Frontal cortex (tissue), 4 donors: ENCODE results near the gene WNT4. TPM values are rescaled to one million over a fixed set of nuclear protein-coding genes. Genes with fewer than 3 reads are reported as not detected.

Experiments used
- DNase-seq, 2 donors: peaks; one replicate each; pipeline ENCODE4 v3.0.0; 2012; ENCODE audit warnings: low spot score in 2 of 2
- FAIRE-seq: peaks from 2 replicates; lab custom pipeline; 2012; peaks lifted over from hg19 to GRCh38; lab: Jason Lieb, UNC
- total RNA-seq: library from RNA; depleted of rRNA; stranded (reverse); fragments of >200 nt; gene quantifications from one replicate; pipeline ENCODE4 v1.2.3, GENCODE V29; 2014
- donor health status: control.
- donor health status: control.
- donor health status: control.

WNT4 gene
- total RNA-seq, 1 donor from 2014 or later, result 3.3 TPM

DNA sequence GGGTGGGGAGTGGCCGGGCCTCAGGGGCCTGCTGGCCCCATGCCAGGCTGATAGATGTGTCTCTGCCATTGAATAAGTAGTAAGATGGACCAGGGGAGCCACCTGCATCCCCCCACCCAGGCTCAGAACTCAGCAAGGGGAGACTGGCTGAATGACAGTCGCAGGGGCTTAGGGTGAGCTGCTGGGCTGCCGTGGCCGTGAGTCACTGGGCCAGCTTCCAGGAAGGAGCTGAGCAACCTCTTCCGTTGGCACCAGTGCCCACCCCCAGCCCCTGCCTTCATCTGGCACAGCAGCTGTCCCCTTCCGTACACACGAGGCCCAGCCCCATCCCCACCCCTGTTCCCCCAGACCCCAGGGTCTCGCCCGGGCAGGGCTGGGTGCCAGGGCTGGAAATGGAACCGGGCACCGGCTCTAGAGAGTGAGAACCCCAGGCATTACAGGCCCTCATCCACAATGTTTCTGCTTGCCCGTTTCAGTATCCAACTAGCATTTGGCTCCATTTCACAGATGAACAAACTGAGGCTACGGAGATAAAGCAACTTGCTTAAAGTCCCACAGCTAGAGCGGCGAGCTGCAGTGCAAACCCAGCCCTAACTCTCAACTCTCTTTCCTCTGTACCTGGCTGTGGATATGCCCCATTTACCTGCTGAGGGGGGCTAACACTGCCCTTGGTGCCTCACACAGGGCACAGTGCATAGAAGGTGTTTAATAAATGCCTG is 10.2 kb downstream of the WNT4 start:
- DNase-seq, result no peak
- FAIRE-seq, result no peak

DNA sequence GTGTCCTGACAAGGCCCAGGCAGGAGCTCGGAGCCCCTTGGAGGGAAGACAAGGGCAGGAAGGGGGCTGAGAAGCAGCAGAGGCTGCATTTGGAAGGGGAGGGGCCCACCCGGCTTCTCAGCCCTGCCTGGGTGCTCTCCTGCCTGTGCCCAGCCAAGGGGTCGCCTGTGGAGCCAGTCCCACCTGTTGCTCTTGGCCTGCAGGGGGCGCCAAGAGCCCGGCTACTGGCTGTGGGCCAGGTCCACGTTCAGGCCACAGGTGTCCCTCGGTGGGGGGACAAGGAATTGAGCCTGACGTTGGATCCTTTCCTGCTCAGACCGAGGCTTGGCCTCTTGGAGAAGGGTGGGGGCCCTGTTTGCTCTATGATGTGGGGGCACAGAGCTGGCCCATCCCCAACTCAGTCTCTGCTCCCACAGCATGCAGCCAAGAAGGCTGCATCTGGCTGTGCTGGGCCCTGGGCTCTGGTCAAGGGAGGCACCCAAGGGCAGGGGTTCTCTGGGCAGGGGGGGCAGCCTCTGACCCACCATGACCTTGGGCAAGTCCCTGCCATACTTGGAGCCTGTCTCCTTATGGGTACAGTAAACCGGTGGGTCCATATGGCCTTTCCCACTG is 10.9 kb downstream of the WNT4 start:
- FAIRE-seq, result no peak
- peak in 1 of 2 donors; percentile 67 for DNase-seq

DNA sequence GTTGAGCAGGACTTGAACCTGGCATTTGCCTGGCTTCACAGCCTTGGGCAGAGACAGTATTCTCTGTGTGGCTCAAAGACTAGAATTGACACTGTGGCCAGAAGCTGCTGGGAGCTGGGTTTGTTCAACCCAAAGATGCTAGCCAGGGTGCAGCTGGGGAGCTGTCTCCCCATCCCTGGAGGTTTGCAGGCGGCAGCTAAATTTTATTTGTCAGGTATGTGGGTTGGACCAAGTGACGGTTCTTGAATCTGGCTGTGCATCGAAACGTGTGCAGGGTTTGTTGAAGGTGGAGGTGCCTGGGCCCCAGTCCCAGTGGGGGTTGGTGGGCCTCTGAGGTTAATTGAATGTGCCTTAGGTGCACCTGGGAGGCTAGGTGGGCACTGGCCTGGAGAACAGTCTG is 11.8 kb downstream of the WNT4 start:
- FAIRE-seq (no peak), DNase-seq (no peak)

DNA sequence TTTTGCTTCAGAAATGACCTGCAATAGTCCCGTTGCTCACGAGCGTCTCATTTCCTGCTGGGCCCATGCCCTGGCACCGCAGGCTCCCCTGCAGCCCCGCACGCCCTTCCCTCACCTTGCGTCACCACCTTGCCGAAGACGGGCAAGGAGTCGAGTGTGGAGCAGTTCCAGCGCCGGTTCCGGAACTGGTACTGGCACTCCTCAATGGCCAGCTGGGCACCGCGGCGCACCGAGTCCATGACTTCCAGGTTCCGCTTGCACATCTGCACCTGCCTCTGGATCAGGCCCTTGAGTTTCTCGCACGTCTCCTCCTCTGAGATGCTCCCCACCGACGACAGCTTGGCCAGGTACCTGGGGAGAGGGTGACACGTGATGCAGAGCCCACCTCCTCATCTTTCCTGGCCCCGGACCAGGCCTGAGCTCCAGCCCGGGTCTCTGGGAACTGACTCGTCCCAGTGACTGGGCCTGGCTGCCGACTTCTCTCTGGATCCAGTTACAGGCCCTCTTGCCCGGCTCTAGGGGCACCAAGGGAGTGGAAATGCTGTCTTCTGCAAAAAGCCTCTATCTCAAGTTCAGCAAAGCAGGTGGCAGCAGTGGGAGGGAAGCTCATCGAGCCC is 13.3 kb downstream of the WNT4 start:
- no peak for DNase-seq
- no peak for FAIRE-seq

DNA sequence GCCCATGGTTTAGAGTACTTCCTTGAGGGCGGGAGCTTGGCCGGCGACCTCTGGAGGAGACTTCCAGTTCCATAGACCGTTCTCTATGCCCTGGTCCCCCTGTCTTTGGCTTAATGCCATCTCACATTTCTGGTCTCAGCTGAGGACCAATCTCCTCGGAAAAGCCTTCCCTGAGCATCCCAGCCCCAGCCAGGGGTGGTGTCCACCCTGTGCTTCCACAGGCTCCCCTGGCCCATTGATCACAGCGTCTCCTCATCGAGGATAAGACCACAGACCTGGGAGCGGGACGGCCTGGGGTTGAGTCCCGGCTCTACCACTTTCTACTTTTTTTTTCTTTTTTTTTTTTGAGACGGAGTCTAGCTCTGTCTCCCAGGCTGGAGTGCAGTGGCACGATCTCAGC is 14.5 kb downstream of the WNT4 start:
- DNase-seq (no peak), FAIRE-seq (no peak)

DNA sequence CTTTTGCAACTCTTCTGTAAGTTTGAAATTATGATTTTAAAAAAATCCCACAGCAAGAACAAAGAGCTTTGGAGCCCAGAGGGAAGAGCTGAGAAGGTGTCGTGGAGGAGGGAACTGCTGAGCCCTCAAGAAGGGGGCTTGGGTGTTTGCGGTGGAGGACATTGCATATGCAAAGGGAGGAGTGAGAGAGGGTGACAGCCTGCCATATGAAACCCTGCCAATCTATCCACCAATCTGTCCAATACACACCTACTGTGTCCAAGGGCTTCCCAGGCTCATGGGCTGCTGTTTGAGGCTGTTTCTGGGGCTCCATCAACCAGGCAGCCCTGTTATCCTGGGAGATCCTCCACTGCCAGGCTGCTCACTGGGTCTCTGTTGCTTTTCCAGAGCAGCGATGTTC is 15.2 kb downstream of the WNT4 start:
- DNase-seq (no peak), FAIRE-seq (no peak)

DNA sequence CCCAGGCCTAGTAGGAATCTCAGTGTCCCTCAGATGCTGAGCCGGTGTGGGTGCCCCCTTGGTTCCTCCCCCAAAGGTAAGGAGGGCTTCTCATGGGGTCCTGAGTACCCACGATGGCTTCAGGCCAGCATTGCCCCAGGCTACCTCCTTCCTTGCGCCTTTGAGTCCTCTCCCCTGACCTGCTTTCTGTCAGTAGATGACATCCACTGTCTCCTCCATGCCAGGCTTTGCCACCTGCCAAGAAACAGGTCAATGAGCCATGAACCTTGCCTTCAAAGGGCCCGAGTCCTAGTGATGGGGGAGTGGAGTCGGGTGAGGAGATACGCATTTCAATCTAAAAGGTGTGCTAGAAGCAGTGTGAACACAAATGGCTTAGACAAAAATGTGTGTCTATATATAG is 15.6 kb downstream of the WNT4 start:
- DNase-seq (no peak), FAIRE-seq (no peak)

DNA sequence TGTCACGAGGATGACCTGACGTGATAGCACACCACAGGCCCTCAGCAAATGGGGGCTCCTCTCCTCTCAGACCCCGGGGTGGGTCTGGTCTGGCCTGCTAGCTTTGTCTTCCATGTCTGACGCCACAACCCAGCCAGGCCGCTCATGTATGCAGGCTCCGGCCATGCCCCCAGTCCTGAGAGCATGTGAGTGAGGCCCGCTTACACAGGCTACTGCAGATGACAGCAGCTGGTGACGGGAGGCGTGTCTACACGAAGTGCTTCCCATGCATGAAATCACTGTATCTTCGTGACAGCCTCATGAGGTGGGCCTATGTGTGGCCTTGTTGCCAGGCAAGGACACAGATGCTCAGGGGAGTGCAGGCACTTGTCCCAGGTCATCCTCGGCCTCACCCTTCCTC is 16.4 kb downstream of the WNT4 start:
- DNase-seq, result no peak
- no peak for FAIRE-seq

DNA sequence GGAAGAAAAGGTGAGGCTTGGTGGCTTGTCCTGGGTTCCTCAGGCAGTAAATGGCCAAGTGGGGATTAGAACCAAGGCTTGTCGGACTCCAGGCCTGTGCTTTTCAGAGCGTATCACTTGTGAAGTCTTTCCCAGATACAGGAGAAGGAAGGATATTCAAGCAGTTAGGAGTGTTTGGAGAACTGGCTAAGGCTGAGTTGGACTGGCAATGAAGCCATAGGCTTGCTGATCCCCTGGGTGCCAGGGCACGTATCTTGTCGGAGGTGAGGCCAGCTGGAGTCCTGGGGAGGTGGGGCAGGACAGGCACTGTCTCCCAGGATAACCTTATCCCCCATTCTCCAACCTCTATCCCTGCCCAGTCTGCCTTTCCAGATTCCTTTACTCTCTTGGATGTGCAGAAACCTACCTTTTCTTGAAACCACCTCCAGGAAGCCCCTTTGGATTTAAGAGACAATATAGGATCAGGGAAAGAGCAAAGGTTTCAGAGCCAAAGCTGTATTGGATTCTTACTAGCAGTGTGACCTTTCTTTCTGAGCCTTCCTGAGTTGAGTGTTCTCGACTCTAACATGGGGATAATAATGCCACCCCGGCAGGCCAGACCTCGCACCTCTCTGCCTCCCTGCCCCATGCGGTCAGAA is 18.2 kb downstream of the WNT4 start:
- no peak for FAIRE-seq

DNA sequence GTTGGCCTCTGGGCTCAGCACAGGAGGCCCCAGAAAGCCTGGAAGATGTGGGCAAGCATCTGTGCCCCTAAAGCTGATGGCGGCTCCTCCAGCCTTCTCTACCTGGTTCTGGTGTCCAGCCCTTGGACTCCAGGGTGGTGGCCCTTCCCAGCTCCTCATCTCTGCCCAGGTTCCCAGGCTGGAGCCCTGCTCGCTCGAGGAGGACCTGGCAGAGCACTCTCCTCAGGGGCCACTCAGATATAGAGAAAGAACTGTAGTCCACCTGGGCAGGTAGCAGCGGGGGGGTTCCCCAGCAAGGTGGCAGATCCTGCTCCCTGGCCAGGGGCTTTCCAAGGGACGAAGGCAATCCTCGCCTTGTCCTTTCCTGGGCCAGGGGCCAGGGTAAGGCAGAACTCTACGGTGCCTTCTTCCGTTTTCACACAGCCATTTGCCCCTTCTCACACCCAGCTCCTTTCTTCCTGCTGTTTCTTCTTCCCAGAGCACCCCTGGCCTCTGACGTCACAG is 18.9 kb downstream of the WNT4 start:
- DNase-seq (no peak), FAIRE-seq (no peak)

More for the DNA sequence above, 18.2 kb downstream of the WNT4 start:
- DNase-seq, result no peak

DNA sequence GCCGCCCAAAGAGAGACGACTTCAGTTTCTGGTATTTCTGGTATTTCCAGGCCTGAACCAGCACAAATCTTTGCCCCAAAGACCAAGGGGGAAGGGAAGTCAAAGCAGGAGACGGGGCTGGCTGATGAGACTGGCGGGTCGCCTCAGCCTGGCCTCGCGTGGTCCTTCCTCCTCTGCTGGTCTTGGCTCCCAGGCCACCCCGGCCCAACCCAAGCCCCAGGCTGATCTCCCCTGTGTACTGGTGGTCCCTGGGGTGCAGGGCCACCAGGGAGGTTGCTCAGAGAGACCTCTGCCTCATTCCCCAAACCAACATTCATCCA is 19.9 kb downstream of the WNT4 start:
- DNase-seq (no peak), FAIRE-seq (no peak)

DNA sequence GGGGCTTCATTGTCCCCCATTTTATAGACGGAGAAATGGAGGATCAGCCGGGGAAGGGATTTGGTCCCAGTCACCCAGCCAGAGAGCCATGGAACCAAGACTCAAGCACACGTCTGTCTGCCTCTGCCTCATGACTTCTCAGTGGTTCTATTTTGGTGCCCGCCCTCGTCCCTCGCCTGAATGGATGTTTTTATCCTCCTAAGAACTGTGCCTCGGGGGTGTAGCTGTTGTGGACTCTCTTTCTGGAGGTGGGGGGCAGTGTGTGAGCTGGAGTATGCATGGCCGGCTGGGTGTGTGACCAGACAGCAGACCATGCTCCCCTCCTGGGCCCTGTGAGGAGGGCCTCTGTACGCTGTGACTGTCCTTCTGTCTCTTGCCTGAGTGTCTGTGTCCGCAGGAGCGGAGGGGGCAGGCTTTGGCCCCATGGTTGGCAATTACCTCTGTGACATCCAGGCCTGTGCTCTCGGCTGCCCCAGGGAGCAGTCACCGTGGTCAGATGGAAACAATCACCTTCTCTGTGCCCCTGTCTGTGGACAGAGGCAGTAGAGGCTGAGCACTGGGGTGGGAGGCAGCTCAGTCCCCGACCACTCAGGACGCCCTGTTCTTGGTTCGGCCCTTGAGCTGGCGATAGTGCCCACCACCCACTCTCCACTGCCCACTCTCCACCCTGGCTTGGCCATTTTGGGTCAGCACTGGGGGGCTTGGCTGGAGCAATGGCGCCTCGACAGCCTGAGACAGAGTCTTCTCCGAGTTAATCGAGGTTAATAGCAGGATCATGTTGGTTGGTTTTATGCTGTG is 20.4 kb downstream of the WNT4 start:
- DNase-seq (peak in 1 of 2 donors; percentile 61), FAIRE-seq (no peak)

DNA sequence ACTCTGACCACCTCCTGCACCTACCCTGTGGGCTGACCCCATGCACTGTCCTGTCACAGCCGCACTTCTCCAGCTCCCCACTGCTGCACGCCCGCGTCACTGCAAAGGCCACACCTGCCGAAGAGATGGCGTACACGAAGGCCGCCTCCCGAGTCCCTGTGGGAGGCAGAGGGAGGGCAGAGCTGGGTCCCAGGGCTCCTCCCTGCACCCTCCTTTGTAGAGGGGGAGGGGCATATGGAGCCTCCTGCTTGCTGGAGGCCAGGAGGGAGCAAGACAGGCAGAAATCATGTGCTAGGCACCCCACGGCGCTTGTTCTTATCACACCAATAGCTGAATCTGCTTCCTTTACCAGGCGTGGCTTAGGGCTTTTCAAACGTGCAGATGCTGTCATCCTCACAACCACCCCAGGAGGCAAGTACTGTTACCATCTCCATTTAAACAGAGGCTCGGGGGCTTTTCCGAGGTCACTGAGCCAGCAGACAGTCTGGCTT is 21.4 kb downstream of the WNT4 start:
- DNase-seq, result no peak
- FAIRE-seq, result no peak

DNA sequence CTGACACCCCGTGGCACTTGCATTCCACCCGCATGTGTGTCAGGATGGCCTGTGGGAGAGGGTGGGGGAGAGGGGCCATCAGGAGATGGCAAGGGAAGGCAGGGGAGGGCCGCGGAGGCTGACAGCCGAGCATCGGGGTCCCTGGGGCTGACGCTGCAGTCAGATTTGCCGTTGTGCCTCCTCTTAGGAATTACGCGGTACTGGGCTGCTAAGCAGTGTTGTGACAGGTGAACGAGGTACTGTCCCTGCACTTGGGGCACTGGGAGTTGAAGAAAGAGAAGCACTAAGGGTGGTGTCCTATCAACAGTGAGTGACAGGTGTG is 22.5 kb downstream of the WNT4 start:
- FAIRE-seq, result no peak
- DNase-seq, result no peak

DNA sequence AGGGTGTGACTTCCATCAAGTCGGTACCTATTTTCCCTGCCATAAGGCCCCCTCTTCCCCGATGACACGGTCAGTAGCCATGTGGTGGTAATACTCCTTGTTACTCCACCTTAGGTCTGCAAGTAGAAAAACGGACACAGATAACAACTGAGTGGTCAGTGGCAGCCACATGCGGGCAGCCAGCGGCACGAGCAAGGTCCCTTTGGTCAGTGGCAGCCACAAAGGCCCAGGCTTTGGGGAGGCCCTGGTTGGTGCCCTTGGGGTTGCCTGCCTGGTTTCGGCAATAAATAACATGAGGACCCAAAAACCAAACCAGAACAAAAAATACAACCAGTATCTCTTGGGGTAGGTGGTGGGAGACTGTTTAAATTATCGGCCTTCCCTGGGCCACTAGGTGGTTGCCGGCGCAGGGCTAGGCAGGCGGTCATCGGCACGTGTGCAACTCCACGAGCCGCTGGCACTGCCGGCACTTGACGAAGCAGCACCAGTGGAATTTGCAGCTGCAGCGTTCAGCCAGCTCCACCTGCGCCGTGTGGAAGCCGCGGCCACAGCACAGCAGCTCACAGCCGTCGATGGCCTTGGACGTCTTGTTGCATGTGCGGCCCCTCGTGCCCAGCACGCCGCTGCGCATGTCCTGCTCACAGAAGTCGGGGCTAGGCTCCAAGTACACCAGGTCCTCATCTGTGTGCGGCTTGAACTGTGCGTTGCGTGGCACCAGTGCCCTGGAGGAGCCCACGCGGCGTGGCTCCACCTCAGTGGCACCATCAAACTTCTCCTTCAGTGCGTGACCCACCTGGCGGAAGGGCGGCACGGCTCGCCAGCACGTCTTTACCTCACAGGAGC is 23.1 kb downstream of the WNT4 start:
- FAIRE-seq (no peak), DNase-seq (no peak)

DNA sequence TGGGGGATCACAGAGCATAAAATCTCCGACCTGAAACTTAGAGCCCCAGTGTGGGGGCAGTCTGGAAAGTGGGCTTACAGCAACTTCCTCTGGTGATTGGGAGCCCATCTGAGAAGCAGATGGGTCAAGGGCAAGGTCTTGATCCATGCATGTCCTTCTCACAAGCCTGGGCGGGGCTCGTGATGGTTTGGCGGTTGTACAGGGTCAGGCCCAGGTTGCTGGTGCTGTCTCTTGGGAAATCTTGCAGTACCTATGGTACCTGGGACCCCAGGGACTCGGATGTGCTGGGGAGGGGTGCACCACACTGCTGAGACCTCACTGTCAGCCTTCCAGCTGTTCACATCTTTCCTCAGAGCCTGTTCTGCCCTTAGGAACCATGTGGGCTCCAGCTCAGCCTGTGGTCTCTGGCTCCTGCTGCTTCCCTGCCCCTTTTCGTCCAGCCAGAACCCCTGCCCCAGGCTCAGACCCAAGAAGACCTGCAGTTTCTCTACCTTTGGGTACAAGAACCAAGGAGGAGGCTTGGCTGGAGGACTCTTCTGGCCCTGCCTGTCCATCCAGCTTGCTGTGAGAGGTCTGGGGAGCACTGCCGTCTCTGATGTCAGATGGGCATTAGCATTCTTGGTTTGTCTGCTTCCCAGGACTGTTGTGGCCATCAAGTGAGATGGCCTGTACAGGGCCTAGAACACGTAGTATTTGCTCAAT is 24.5 kb downstream of the WNT4 start:
- no peak for DNase-seq
- no peak for FAIRE-seq

DNA sequence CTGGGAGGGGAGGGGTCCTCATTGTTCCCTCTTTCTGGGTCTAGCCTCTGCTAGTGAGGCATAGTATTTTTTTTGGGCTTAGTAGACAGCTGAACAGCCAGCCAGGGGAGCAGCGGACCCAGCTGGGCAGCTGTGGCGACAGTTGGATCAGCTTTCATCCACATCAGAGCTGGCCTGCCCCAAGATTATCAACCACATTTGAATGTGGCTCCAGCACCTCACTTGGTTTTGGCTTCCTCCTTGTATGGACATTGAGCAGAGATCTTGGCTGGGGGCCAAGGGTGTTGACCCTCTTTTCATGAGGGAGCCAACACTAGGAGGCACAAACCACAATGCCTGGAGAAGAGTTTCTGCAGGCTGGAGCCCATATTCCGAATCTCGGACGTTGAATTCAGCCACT is 25.0 kb downstream of the WNT4 start:
- no peak for FAIRE-seq
- no peak for DNase-seq

DNA sequence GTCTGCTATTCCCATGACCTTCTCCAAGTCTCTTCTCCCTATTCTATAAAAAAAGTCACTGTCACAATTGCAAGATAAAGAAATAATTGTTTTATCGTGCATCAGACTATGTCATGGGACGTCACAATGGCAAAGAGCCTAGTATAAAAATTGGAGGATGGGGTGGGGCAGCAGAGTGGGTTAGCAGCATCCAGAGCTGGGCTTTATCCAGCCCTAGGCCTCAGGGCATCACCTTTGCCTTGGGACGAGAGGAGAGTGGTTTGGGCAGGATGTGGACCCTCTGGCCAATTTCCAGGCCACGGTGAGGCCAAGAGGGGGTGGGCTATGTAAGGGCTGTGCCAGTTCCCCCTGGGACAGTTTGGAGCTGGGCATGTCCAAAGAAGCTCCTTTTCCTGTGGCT is 25.7 kb downstream of the WNT4 start:
- no peak for FAIRE-seq
- DNase-seq, result peak in 1 of 2 donors; percentile 51

DNA sequence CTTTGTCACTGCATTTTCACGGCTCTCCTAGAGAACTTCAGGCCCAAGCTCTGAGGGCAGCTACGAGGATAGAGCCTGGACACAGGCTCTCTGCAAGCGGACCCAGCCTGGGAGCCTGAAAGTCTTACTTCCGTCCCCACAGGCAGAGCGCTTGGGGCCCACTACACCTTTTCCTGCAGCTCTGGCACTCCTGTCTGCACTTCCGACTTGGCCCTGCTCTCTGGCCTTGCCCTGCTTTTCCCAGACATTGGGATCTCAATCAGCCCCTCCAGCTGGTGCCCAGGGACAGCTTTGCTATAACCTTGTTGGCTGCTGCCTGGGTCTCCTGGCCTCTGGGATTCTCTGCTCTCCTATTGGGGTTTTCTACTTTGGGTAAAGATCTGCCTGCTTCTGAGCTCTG is 27.6 kb downstream of the WNT4 start:
- no peak for DNase-seq

More for the DNA sequence above, 27.6 kb downstream of the WNT4 start:
- no peak for FAIRE-seq
